Retina (tissue), 1 donor: Measurements from ENCODE around the gene CGNL1.
A peak's percentile ranks its signal among the peaks of the same experiment; 100 is the strongest.

ENCODE experiments used
- DNase-seq: peaks from one replicate; pipeline ENCODE4 v3.0.0-alpha.2; 2016

The CGNL1 gene

DNA sequence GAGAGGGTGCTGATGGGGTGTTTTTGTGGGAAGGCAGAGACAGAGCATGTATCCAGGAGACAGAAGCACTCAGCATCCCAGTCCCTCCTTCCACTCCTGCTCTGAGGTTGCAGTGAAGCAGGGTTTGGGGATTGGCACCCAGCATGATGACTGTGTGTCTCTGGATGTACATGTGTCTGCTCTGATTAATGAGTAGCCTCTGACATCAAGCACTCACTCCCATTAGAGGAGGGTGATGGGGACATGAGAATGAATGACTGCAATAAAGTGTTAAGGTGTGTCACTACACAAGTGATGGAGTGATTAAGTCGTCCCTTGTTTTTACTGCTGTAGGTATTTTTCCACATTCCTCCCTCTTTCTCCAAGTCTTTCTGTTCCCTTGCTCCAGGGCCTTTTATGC, 205.8 kb downstream of the CGNL1 start:
- DNase-seq = no peak

DNA sequence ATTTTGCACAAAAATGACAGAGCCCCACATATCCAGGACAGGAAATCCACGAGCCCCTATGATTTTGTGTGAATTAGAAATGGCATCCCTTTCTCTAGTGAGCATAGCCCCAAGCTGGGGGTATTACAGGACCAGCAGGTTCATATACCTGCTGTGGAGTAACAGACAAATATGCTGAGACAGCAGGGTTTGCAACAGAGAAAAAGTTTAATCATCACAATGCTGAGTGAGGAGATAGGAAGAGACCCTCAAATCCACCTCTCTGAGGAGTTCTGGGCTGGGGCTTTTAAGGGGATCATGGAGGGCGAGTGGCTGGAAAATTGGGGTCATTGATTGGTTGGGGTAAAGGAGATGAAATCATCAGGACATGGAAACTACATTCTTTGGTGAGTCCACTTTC, 207.0 kb downstream of the CGNL1 start:
- no peak for DNase-seq

DNA sequence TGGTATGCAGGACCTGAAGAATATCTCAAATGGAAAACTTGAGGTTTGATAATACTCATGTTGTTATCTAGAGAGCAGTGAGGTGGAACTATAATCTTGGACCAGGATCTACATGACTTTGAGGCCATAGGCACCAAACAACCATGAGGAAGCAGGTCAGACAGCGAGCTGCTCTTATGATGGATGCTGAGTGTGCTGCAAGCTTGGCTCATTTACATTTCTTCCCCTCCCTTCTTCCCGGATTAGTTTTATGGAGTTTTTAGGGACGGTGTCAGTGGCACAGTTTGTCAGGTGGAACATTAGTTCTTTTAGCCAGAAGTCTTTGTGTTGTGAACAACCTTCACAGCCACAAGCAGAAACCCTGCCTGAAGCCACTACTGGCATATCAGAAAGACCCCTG, 207.4 kb downstream of the CGNL1 start:
- DNase-seq = no peak

DNA sequence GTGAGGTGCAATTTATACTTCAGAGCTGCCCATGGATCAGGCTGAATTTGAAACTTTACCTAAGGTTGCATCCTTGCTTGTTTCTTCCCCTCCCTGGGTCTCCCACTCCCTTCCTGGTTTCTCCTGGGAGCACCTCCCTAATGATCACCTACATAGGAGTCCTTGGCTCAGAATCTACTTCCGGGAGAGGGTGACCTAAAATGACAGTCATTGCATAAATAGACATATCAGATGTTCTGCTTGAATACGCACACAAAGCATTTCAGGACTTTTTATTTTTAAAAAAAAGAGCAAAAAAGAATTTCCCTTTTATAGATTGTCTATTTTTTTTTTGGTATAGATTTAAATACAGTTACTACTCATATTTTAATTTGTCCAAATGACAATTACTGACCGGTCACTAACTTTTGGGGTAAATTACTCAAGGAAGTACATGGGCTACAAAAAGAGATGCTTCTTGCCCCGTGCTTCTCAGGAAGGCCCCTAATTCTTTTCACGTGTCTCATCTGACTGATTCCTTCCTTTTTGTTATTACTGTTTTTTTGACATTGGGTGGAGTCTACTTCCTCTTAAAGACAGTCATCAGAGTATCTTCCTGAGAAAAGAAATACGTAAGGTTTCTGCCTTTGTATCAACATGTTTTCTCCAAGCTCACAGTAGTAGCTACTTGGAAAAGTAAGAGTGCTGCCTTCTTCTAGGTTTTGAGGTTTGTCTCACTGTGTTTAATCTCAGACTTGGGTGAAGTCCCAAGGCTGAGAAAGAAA, 210.5 kb downstream of the CGNL1 start:
- no peak for DNase-seq

DNA sequence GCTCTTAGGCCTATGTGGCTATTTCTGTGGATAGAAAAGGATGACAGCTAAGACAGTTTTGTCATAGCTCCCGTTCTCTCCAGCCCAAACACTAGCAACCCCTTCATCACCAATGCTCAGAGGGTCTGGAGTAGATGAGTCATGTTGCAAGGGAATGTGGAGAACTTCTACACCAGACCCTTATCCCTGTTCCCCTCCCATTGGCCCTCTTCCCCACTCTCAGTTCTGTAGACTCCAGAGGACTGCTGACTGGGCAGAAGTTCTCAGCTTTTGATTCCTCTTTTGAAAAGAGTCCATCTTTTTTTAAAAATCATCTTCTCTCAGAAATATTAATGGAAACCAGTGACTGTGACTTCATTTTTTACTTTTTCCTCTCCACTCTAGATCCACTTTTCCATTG, 213.0 kb downstream of the CGNL1 start:
- DNase-seq = no peak

DNA sequence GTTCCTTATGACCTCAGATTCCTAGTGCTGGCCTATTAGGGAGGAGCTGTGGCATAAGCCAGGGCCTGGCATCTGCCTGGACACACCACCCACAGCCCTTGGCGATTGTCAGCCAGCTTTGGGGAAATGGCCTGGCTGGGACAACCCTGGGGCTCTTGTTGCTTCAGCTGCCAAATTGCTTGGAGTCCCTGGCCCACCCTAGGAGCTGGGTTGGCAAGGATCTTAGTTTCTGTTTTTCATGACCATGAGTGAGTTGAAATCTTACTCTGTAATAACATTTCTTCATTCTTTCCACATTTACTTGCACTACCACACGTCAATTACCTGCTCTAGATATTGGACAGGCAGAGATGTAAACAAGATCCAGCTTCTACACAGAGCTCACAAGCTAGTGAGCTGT, 213.4 kb downstream of the CGNL1 start:
- DNase-seq = no peak

DNA sequence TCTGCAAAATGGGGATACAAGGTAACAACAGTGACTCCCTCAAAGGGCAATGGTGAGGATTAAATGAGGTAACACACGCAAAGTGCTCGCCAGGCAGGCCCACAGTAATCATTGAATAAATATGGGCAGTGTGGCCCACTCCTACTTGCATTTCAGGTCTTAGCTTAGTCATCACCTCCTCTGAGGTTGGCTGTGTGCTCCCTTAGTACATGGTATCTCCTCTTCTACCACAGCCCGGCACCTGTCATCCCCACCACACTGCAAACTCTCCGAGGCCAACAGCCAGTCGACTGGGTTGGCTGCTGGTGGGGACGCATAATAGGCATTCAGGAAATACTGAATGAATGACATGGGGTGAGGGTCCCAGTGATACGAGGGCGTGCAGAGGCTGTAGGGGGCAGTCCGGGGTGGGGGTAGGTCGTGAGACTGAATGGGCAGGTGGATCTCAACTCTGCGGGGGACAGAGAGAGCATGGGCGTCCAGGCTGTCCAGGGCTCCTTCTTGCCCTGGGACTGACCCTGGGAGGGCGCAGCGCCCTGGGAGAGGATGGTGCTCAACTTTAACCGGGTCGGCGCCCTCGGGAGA, 215.0 kb downstream of the CGNL1 start:
- no peak for DNase-seq

DNA sequence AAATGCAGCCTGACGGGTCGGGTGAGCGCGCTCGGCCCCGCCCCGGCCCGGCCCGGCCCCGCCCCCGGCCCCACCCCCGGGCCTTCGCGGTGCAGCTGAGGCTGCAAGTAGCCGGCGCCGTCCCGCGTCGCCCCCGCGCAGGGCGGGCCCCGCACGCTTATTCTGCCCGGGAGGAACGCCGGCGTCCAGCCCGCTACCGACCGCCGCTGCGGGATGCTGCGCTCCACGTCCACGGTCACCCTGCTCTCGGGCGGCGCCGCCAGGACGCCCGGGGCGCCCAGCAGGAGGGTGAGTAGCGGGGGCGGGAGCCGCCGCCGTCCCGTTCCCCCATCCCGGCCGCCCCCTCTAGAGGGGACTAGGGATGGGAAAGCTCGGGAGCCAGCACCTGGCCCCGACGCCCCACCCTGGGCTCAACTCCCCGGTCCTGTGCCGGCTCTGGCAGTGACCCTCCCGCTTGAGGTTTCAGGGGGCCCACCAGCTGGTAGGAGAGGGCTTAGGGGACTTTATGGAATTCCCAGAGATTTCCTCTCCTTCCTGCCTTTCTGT, 215.6 kb downstream of the CGNL1 start, which contains the start of gene MYZAP:
Gene MYZAP (plus strand): TSS at position 83 of the 546 bp plus-strand sequence. CDS start 131 bp downstream, at position 214.
- DNase-seq = peak; percentile 50

DNA sequence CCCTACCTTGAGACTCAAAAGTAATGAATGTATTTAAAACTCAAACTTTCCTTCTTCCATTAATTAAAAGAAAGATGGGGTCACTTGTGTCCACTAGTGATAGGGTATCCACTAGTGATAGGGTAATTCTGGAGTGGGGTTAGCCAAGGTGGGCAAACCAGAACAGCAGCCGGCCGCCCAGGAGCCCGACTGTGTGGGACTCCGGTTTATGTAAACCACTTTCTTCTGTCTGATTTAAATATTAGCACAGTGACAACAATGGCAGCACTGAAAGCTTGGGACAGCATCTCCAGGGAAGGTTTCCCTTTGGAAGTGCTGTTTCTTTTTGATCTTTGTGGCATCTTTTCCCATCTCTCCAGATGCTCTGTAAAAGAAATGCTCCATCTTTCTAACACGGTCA, 216.1 kb downstream of the CGNL1 start:
- DNase-seq = peak; percentile 17

DNA sequence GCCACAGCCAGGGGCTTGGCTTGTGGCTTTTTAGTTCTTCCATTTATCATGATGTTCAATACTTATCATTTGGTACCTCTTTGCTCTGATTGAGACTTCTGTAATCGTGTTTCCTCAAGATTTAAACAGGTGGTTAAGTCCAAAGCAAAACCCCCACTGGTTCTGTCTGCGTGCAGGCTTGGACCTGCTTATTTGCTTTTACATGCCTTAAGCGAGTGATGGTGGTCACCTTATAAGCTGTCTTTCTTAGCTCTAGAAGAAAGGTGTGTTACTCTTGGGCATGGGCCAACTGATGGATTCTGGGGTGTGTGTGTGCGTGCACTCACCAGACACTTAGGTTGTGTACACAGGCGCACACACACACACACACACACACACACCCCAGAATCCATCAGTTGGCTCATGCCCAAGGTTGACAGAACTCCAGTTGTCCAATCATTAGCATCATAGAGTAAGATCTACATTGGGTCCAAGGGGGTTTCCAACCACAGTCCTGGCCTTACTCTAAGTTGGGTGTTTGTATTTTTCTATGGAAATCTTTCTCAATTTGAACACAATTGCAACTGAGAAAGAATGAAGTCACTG, 216.6 kb downstream of the CGNL1 start:
- peak; percentile 9 for DNase-seq

DNA sequence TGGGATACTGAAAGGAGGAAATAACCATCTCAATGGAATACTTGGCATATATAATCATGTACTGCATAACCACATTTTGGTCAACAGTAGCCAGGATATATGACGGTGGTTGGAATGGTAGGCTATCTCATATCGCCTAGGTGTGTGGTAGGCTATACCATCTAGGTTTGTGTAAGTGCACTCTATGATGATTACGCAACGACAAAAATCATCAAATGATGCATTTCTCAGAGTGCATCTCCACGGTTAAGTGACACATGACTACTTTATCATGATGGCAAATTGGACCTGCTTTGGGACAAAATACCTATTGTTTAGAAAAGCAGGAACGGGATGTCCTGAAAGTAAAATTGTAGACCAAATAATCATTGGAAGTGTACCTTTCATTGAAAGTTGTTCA, 218.2 kb downstream of the CGNL1 start:
- DNase-seq = no peak

DNA sequence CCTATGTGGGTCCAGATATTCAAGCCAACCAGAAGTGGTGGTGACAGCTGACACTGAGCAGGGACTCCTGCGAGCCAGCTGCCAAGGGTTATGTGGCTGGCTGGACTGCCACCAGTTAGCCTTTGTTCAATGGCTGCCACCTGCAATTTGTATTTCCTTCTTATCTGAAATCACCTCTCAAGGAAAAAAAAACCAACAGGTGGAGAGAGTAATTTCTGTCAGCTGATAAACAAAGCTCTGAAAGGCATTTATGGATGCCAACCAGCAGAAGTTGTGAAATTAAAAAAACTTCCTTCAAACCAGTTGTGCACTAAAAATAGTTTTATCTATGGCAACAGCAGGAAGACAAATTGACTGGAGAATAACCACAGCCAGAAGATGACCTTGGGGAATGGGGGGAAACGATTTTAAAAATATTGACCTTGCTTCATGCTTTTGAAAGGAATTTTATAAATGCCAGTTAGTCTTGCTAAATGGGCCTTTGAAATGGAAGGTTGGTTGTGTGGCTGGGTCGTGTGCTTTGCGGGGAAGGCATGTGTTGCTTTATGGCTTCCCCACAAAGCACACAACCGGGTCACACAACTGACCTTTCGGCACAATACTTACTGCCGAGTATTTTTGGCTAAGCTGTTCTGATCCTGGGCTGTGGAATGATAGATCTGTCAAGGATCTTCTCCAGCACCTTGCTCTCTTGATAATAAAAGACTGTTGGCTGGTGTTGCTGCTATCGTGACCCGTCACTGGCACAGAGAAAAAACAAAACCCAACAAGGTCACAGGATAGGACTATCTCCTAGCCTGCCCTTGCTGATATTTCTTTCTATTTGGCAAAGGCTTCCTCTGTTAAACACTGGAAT, 218.9 kb downstream of the CGNL1 start:
- DNase-seq = no peak

DNA sequence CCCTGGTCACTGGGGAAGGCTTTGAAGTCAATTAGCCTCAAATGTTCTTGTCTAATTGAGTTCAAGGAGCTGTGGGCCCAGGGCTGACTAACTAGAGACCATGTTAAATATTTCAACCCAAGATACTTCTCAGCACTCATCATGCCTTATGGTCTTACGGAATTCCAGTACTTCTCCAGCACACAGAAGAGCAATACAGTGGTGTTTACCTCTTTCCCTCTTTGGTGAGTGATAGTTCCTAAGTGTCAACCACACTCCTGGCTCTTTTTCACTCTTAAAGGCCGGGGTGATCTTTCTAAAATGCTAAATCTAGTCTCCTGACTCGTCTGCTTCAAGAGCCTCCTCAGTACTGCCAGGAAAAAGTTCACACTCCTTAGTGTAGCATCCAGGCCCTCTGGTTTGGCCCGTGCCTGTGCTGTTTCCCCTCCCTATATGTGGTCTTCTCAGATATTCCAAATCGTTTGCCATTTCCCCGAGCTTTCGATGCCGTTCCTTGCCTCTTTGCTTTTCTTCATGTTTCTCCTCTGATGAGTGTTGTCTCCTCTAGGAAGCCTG, 220.1 kb downstream of the CGNL1 start:
- no peak for DNase-seq

DNA sequence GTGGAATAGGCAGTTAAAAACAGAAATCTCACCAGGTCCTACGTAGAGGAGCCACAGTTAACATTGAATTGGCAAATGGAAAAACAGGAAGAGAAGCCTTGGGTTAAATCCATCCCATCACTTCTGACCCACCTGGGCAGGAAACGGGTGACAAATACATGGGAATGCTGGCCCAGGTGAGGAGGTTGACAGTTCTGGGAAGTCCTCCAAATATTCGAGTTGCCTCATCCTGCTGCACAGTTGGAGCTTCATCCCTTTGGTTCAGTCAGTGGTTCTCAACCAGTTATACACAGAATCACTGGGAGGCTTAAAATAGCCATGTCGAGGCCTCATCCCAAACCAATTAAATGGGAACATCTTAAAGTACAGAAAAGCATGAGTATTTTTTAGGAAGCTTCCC, 220.7 kb downstream of the CGNL1 start:
- no peak for DNase-seq

DNA sequence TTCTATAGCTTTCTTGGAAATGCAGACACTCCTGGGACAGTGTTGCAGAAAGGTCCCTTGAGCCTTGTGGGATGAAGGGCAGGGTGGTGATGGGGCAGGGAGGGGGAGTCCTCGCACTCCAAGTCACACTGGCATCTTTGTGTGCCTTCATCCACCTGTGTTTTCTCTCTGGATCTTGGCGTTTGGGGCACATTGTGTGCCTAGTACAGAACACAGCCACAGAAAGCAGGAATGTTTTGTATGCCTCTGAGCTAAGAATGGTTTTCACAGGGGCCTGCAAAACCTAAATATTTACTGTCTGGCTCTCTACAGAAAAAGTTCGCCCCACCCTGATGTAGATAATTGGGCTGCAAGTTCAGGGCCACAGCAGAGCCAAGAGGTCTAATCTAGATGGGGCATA, 221.1 kb downstream of the CGNL1 start:
- DNase-seq = no peak

DNA sequence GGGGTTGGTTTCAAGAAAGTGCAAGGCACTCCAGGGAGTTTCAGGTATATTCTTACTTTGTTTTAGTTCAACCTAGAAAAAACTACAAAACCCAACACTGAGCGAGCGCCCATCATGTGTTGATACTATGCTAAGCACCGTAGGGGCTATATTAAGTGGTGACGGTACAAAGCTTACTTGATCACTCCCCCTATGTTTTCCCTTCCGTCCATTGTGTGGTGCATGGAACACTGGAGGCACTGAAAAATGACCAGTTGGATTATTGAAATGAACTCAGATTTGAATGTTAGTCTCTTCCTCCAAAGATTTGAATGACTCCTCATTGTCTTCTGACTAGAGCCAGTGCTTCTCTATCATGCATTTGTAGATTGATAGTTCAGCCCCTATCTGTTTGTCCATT, 222.0 kb downstream of the CGNL1 start:
- DNase-seq = no peak

DNA sequence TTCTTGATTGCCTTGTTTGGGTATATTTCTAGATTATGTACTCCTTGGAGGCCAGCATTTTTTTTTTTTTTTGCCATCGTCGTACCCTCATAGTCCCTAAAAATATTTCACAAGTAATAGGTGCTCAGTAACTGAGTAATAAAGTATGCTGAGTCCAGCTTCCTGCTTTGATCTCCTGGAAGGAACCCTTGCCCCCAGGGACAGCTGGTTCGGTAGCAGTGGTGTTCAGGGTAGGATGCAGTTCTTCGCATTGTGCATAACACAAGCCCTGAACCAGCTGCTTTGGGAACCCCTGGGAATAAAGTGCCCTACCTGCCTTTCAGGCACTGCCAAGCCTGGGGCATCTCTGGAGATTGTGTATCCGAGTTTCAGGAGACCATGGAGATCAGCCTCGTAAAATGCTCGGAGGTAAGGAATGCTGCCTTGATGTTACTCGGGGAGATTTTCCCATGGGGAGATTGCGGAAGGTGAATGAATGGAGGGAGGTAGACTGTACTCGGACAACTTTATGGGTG, 223.0 kb downstream of the CGNL1 start:
- DNase-seq = no peak

DNA sequence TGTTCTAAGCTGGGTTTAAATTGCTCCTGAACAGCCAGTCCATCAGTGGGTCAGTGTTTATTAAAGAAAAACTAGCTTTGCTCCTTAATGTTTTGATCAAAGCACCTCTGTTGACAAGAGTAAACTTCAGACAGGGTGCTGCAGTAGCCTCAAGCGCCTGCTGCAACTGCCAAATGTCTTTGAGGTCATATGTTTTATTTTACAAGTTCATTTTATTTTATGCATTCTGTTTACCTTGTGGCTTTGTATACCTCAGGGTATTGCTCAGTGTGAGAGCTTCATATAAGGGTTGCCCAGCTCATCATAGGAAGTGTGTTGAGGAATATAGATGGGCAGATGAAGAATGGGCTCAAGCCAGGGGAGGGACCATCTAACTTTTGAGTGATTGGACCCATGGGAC, 223.9 kb downstream of the CGNL1 start:
- DNase-seq = no peak
